ENCODE results near the gene IPCEF1.

Gene IPCEF1

GRCh38 chr6:154236646-154237301, 119.8 kb downstream of the IPCEF1 start:
- no peak for DNase-seq (ENCODE audit: low read depth)
- no peak for TF ChIP-seq CTCF (IDR thresholded peaks at IDR 0.05; ENCODE audit: low read length, missing control alignments)
- H3K4me3 ChIP-seq (replicated peaks; ENCODE audit: low read depth, low read length) = no peak overlapping the region

DNA sequence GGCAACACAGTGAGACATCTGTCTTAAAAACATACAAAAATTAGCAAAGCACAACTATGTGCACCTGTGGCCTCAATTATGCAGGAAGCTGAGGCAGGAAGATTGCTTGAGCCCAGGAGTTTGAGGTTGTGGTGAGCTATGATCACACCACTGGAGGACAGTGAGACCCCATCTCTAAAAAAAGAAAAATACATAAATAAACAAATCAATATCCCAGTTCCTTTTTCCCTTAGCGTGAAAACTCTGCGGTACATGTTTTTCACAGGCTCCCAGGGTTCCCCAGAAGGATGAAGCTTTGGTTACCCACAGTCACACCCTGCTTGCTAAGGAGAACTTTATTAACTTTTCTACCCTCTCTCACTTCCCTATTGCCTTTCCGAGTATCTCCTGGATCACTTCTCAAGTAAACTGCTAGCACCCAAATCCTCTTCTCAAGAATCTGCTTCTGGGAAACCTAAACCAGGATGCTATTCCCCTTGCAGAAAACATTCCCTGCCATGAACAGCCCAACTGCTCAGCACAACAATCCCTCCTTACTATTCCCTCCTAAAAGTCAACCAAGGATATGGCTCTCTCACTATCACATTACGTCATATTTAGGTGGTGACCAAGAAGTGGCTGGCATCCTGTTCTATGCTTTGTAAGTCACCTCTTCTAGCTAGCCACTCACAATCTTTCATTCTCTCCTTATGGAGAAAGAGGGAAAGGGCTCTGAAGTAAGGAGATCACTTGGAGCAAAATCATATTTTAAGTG, 122.4 kb downstream of the IPCEF1 start:
- no peak overlapping the region for H3K4me3 ChIP-seq (replicated peaks; ENCODE audit: low read depth, low read length)
- DNase-seq (ENCODE audit: low read depth) = no peak
- no peak for TF ChIP-seq CTCF (IDR thresholded peaks at IDR 0.05; ENCODE audit: low read length, missing control alignments)

GRCh38 chr6:154233383-154233782, 123.2 kb downstream of the IPCEF1 start:
- no peak for TF ChIP-seq CTCF (IDR thresholded peaks at IDR 0.05; ENCODE audit: low read length, missing control alignments)
- DNase-seq (ENCODE audit: low read depth) = no peak
- no peak overlapping the region for H3K4me3 ChIP-seq (replicated peaks; ENCODE audit: low read depth, low read length)

DNA sequence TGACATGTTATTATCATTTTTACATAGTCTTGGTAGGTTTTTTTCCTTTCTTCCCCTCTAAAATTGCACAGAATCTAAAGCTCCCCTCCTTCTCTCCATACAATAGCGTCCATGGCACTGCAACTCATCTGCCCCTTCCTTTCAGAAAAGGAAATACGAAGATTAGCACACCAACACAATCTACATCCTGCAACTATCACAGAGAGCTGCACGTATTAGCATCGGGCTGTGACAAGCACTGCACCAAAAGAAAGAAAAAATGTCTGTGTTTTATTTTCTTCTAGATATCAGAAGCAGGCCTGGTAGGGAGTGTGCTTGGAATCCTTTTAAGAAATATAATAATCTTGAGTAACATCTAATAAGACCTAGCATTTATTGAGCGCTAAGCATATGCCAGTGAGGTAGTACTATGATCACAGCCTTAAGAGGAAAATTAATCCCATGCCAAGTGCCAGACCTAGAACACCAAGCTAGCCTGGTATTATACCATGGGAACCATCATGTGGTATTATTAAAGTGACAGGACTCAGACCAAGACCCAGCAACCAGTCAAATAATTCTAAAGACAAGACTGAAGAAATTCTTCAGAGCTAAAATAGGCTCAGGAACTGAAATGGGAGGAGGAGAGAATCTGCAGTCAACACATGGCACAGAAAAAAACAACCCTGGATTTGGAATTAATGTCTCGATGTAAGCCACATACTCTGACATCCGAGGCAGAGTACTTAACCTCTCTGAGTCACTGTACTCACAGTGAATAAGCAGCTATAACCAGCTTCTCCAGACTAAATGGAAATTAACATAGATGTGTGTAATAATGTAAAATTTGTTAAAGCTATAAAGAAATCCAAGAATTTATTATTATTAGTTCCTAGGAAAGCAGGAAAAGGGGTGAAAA, 124.3 kb downstream of the IPCEF1 start:
- TF ChIP-seq CTCF (IDR thresholded peaks at IDR 0.05; ENCODE audit: low read length, missing control alignments) = no peak
- DNase-seq (ENCODE audit: low read depth) = no peak

GRCh38 chr6:154230910-154231595, 125.5 kb downstream of the IPCEF1 start:
- TF ChIP-seq CTCF (IDR thresholded peaks at IDR 0.05; ENCODE audit: low read length, missing control alignments) = no peak
- DNase-seq (ENCODE audit: low read depth) = no peak
- H3K4me3 ChIP-seq (replicated peaks; ENCODE audit: low read depth, low read length) = no peak overlapping the region

More for the DNA sequence above, 124.3 kb downstream of the IPCEF1 start:
- H3K4me3 ChIP-seq (replicated peaks; ENCODE audit: low read depth, low read length) = no peak overlapping the region

GRCh38 chr6:154230393-154230792, 126.2 kb downstream of the IPCEF1 start:
- TF ChIP-seq CTCF (IDR thresholded peaks at IDR 0.05; ENCODE audit: low read length, missing control alignments) = no peak
- H3K4me3 ChIP-seq (replicated peaks; ENCODE audit: low read depth, low read length) = no peak overlapping the region
- DNase-seq (ENCODE audit: low read depth) = no peak
